ENCODE data around the gene BCAN.

Gene BCAN

DNA sequence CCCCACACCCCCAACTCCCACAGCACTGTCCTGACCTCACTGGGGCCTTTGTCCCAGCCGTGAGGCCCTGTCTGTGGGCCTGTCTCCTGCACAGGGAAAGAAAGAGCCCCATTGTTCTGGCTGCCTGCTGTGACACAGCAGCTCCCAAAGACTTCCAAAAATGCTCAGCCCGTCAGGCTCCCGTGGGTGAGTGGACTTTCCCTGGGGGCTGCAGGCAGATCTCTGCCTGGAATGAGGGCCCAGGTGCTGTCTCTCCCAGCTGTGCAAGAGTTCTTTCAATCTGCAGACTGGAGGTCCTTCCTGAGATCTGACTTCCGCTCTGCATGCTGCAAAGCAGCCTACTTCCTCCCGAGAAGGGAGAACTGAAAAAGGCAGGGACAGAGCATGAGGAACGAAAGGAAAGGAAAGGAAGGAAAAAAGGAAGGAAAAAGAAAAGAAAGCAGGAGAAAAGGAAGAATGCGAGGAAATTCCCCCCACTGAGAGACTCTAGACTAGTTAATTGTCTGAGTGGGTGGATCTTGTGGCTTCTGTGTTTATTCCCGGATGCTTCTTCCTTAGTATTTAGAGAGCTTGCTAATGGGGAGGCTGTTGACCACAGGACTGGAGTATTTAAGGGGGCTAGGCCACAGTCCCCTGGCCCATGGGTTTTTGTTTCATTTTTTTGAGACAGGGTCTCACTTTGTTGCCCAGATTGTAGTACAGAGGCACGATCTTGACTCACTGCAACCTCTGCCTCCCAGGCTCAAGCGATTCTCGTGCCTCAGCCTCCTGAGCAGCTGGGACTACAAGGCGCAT lies 20.3 kb downstream of the BCAN start:
- Histone ChIP-seq H3K4me2 (ENCODE audit: low read length) (peak overlapping the region; percentile 59), H3K9me3 (ENCODE audit: control insufficient read depth, insufficient read depth, low read length) (no peaks in the 10 kb centered on the region), H3K27me3 (ENCODE audit: control insufficient read depth, low read length) (peaks cover 38% of the 10 kb centered on the region), H4K20me1 (ENCODE audit: control insufficient read depth, insufficient read depth, low read depth, low read length) (0 out of 2 replicates have a peak, but pooled peaks cover 3% of the 10 kb centered on the region), H3K9me2 (replicated peaks; ENCODE audit: control insufficient read depth, low read length) (no peaks in the 10 kb centered on the region), H3K36me3 (ENCODE audit: control insufficient read depth, low read length) (no peaks in the 10 kb centered on the region), H3K4me3 (ENCODE audit: low read length) (peak overlapping the region; percentile 30), H3F3A (ENCODE audit: control insufficient read depth, insufficient read depth) (peaks cover 4% of the 10 kb centered on the region), H3K79me2 (ENCODE audit: control insufficient read depth, low read length) (no peaks in the 10 kb centered on the region), H3K27ac (ENCODE audit: low read depth, low read length) (no peak overlapping the region), H3K4me1 (ENCODE audit: control insufficient read depth, low read length) (peaks cover 68% of the 10 kb centered on the region)
- no peak for TF ChIP-seq EZH2phosphoT487 (IDR thresholded peaks at IDR 0.05; ENCODE audit: borderline replicate concordance, low read length)
- TF ChIP-seq, protein P1, sequence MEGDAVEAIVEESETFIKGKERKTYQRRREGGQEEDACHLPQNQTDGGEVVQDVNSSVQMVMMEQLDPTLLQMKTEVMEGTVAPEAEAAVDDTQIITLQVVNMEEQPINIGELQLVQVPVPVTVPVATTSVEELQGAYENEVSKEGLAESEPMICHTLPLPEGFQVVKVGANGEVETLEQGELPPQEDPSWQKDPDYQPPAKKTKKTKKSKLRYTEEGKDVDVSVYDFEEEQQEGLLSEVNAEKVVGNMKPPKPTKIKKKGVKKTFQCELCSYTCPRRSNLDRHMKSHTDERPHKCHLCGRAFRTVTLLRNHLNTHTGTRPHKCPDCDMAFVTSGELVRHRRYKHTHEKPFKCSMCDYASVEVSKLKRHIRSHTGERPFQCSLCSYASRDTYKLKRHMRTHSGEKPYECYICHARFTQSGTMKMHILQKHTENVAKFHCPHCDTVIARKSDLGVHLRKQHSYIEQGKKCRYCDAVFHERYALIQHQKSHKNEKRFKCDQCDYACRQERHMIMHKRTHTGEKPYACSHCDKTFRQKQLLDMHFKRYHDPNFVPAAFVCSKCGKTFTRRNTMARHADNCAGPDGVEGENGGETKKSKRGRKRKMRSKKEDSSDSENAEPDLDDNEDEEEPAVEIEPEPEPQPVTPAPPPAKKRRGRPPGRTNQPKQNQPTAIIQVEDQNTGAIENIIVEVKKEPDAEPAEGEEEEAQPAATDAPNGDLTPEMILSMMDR (IDR thresholded peaks at IDR 0.05; ENCODE audit: low read depth, low read length, poor library complexity, severe bottlenecking): no peak

DNA sequence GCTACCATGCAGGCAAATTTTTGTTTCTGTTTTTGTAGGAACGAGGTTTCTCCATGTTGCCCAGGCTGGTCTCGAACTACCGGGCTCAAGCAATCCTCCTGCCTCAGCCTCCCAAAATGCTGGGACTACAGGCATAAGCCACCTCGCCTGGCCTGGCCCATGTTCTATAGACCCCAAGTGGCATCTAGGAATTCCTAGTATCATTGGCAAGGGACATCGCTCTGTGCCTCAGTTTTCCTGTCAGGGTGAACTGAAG lies 20.8 kb downstream of the BCAN start:
- Histone ChIP-seq H3K27ac (ENCODE audit: low read depth, low read length) (no peak overlapping the region), H3K79me2 (ENCODE audit: control insufficient read depth, low read length) (no peaks in the 10 kb centered on the region), H3K9me3 (ENCODE audit: control insufficient read depth, insufficient read depth, low read length) (no peaks in the 10 kb centered on the region), H3K4me2 (ENCODE audit: low read length) (peak overlapping the region; percentile 59), H4K20me1 (ENCODE audit: control insufficient read depth, insufficient read depth, low read depth, low read length) (0 out of 2 replicates have a peak, but pooled peaks cover 3% of the 10 kb centered on the region), H3F3A (ENCODE audit: control insufficient read depth, insufficient read depth) (peaks cover 4% of the 10 kb centered on the region), H3K4me1 (ENCODE audit: control insufficient read depth, low read length) (peaks cover 62% of the 10 kb centered on the region), H3K4me3 (ENCODE audit: low read length) (peak overlapping the region; percentile 30), H3K36me3 (ENCODE audit: control insufficient read depth, low read length) (no peaks in the 10 kb centered on the region), H3K9me2 (replicated peaks; ENCODE audit: control insufficient read depth, low read length) (no peaks in the 10 kb centered on the region), H3K27me3 (ENCODE audit: control insufficient read depth, low read length) (peaks cover 35% of the 10 kb centered on the region)
- no peak for TF ChIP-seq EZH2phosphoT487 (IDR thresholded peaks at IDR 0.05; ENCODE audit: borderline replicate concordance, low read length)
- TF ChIP-seq, protein P1 (IDR thresholded peaks at IDR 0.05; ENCODE audit: low read depth, low read length, poor library complexity, severe bottlenecking): no peak

- Histone ChIP-seq H3K4me3 (ENCODE audit: low read length) (peak overlapping the region; percentile 30), H3K79me2 (ENCODE audit: control insufficient read depth, low read length) (no peaks in the 10 kb centered on the region), H3F3A (ENCODE audit: control insufficient read depth, insufficient read depth) (peaks cover 4% of the 10 kb centered on the region), H4K20me1 (ENCODE audit: control insufficient read depth, insufficient read depth, low read depth, low read length) (0 out of 2 replicates have a peak, but pooled peaks cover 3% of the 10 kb centered on the region), H3K27ac (ENCODE audit: low read depth, low read length) (no peak overlapping the region), H3K36me3 (ENCODE audit: control insufficient read depth, low read length) (no peaks in the 10 kb centered on the region), H3K4me1 (ENCODE audit: control insufficient read depth, low read length) (peaks cover 61% of the 10 kb centered on the region), H3K9me2 (replicated peaks; ENCODE audit: control insufficient read depth, low read length) (no peaks in the 10 kb centered on the region), H3K27me3 (ENCODE audit: control insufficient read depth, low read length) (peaks cover 31% of the 10 kb centered on the region), H3K9me3 (ENCODE audit: control insufficient read depth, insufficient read depth, low read length) (no peaks in the 10 kb centered on the region), H3K4me2 (ENCODE audit: low read length) (peak overlapping the region; percentile 59)
- TF ChIP-seq EZH2phosphoT487 (IDR thresholded peaks at IDR 0.05; ENCODE audit: borderline replicate concordance, low read length): no peak
- TF ChIP-seq, protein P1 (IDR thresholded peaks at IDR 0.05; ENCODE audit: low read depth, low read length, poor library complexity, severe bottlenecking): no peak
These were observed 21.3 kb downstream of the BCAN start for GRCh38 chr1:156663178-156663577.
